WTC11 (cell line): ENCODE results near the gene FAM24B. TPM values are rescaled to one million over a fixed set of nuclear protein-coding genes. Genes with fewer than 3 reads are reported as not detected.

ENCODE experiments used
- ATAC-seq: fragments of 200-7000 bp; cut with Tn5 transposase; 2 replicates; pipeline ENCODE4 v1.10.0; 2021; ENCODE audit warnings: mild to moderate bottlenecking, moderate library complexity
- CTCF ChIA-PET: fragments of 300-600 bp; sonication (Branson Sonifier 250); formaldehyde crosslinking; loops from one replicate; lab custom pipeline; 2021; ENCODE audit warnings: antibody characterized with exemption; lab: Charles Lee
- POLR2A ChIA-PET: fragments of 350-600 bp; sonication (Branson Sonifier 250); formaldehyde crosslinking; loops from one replicate; lab custom pipeline; 2021; ENCODE audit warnings: antibody characterized with exemption; lab: Charles Lee
- DNase-seq: peaks from one replicate; pipeline ENCODE4 v3.0.0; 2021; ENCODE audit warnings: low spot score
- H3K27ac Mint-ChIP-seq: 2 replicates; pipeline ENCODE4 v1.8.0; 2021; ENCODE audit warnings: mixed read lengths
- H3K27me3 Mint-ChIP-seq: 2 replicates; pipeline ENCODE4 v1.8.0; 2021; ENCODE audit warnings: low read depth, mild to moderate bottlenecking, moderate library complexity, mixed read lengths
- H3K36me3 Mint-ChIP-seq: 2 replicates; pipeline ENCODE4 v1.8.0; 2021; ENCODE audit warnings: mixed read lengths
- H3K4me1 Mint-ChIP-seq: 2 replicates; pipeline ENCODE4 v1.8.0; 2022; ENCODE audit warnings: mixed read lengths
- H3K4me3 Mint-ChIP-seq: 2 replicates; pipeline ENCODE4 v1.8.0; 2021; ENCODE audit warnings: mild to moderate bottlenecking, moderate library complexity, mixed read lengths
- H3K9me3 Mint-ChIP-seq: 2 replicates; pipeline ENCODE4 v1.8.0; 2021; ENCODE audit warnings: mixed read lengths
- AR ChIP-seq: fragments of 250-450 bp; sonication (Bioruptor Pico); IDR thresholded peaks from 2 replicates; pipeline ENCODE4 v1.9.0; 2021; ENCODE audit warnings: mild to moderate bottlenecking
- ATF3 ChIP-seq: sonication (generic); formaldehyde crosslinking; conservative IDR thresholded peaks from 2 replicates; pipeline ENCODE4 v1.8.1; 2022; ENCODE audit warnings: mild to moderate bottlenecking, missing genetic modification reagents
- CBFB ChIP-seq: sonication (generic); formaldehyde crosslinking; IDR thresholded peaks from 2 replicates; pipeline ENCODE4 v1.8.1; 2022; ENCODE audit warnings: mild to moderate bottlenecking, low read depth, missing genetic modification reagents
- E2F1 ChIP-seq: sonication (generic); formaldehyde crosslinking; IDR thresholded peaks from 2 replicates; pipeline ENCODE4 v1.8.0; 2022; ENCODE audit warnings: mild to moderate bottlenecking, missing genetic modification reagents
- E2F5 ChIP-seq: sonication (generic); formaldehyde crosslinking; IDR thresholded peaks from 2 replicates; pipeline ENCODE4 v1.8.1; 2022; ENCODE audit warnings: mild to moderate bottlenecking, moderate library complexity, missing genetic modification reagents
- ETV6 ChIP-seq: sonication (generic); formaldehyde crosslinking; IDR thresholded peaks from 2 replicates; pipeline ENCODE4 v1.8.1; 2022; ENCODE audit warnings: mild to moderate bottlenecking, missing genetic modification reagents
- JUN ChIP-seq: sonication (generic); formaldehyde crosslinking; IDR thresholded peaks from 2 replicates; pipeline ENCODE4 v1.8.0; 2023; ENCODE audit warnings: mild to moderate bottlenecking, missing genetic modification reagents
- MXD4 ChIP-seq: fragments of 250-450 bp; sonication (Bioruptor Pico); IDR thresholded peaks from 2 replicates; pipeline ENCODE4 v1.8.0; 2021; ENCODE audit warnings: mild to moderate bottlenecking, moderate library complexity, borderline replicate concordance
- NFE2L1 ChIP-seq: sonication (generic); formaldehyde crosslinking; IDR thresholded peaks from 2 replicates; pipeline ENCODE4 v1.8.1; 2023; ENCODE audit warnings: missing genetic modification reagents
- OVOL2 ChIP-seq: fragments of 250-450 bp; sonication (Bioruptor Pico); IDR thresholded peaks from 2 replicates; pipeline ENCODE4 v1.9.0; 2021; ENCODE audit warnings: mild to moderate bottlenecking, borderline replicate concordance
- PRDM15 ChIP-seq: sonication (generic); formaldehyde crosslinking; IDR thresholded peaks from 2 replicates; pipeline ENCODE4 v1.8.0; 2022; ENCODE audit warnings: missing genetic modification reagents
- SOX15 ChIP-seq: fragments of 250-450 bp; sonication (Bioruptor Pico); IDR thresholded peaks from 2 replicates; pipeline ENCODE4 v1.9.0; 2021; ENCODE audit warnings: mild to moderate bottlenecking
- total RNA-seq: library from RNA; stranded (reverse); gene quantifications from 3 replicates; pipeline ENCODE4 v1.2.3, GENCODE V29; 2021
- TF ChIP-seq, protein P1 (sequence below): sonication (generic); formaldehyde crosslinking; IDR thresholded peaks from 2 replicates; pipeline ENCODE4 v1.8.1; 2022; ENCODE audit warnings: low read depth, missing genetic modification reagents, borderline replicate concordance
- TF ChIP-seq, protein P2 (sequence below): sonication (generic); formaldehyde crosslinking; IDR thresholded peaks from 2 replicates; pipeline ENCODE4 v1.8.0; 2022; ENCODE audit warnings: mild to moderate bottlenecking, missing genetic modification reagents
- TF ChIP-seq, protein P3 (sequence below): sonication (generic); formaldehyde crosslinking; IDR thresholded peaks from 2 replicates; pipeline ENCODE4 v1.8.1; 2023; ENCODE audit warnings: mild to moderate bottlenecking, moderate library complexity, missing genetic modification reagents

The FAM24B gene
- total RNA-seq, 1 experiment from 2014 or later, result 3.7 TPM

GRCh38 chr10:122828716-122829255, 50.6 kb downstream of the FAM24B start (continued):
- TF ChIP-seq ATF3 (CRISPR knock-in tag) (no peak), ETV6 (no peak), E2F1 (CRISPR knock-in tag) (no peak)
- TF ChIP-seq, protein P1, sequence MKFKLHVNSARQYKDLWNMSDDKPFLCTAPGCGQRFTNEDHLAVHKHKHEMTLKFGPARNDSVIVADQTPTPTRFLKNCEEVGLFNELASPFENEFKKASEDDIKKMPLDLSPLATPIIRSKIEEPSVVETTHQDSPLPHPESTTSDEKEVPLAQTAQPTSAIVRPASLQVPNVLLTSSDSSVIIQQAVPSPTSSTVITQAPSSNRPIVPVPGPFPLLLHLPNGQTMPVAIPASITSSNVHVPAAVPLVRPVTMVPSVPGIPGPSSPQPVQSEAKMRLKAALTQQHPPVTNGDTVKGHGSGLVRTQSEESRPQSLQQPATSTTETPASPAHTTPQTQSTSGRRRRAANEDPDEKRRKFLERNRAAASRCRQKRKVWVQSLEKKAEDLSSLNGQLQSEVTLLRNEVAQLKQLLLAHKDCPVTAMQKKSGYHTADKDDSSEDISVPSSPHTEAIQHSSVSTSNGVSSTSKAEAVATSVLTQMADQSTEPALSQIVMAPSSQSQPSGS (CRISPR knock-in tag), result no peak
- TF ChIP-seq, protein P2, sequence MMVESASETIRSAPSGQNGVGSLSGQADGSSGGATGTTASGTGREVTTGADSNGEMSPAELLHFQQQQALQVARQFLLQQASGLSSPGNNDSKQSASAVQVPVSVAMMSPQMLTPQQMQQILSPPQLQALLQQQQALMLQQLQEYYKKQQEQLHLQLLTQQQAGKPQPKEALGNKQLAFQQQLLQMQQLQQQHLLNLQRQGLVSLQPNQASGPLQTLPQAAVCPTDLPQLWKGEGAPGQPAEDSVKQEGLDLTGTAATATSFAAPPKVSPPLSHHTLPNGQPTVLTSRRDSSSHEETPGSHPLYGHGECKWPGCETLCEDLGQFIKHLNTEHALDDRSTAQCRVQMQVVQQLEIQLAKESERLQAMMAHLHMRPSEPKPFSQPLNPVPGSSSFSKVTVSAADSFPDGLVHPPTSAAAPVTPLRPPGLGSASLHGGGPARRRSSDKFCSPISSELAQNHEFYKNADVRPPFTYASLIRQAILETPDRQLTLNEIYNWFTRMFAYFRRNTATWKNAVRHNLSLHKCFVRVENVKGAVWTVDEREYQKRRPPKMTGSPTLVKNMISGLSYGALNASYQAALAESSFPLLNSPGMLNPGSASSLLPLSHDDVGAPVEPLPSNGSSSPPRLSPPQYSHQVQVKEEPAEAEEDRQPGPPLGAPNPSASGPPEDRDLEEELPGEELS, result no peak

DNA sequence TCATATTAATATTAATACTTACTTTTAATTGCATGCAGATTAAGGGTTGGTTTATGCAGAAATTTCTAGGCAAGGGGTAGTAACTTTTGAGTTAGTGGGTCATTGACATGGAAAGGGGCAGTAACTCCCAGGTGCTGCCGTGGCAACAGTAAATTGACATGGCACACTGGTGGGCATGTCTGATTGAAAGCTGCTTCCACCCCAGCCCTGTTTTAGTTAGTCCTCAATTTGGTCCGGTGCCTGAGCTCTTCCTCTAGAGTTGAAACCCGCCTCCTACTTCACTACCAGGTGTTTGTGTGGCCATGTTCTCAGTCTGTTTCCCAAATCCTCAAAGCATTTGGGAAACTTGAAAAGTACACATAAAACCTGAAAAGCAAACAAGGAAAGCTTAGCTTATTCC, 52.1 kb downstream of the FAM24B start:
- CTCF ChIA-PET, result no interaction called here
- Mint-ChIP-seq H3K27ac (no peak overlapping the region), H3K27me3 (no peaks in the 10 kb centered on the region), H3K9me3 (no peaks in the 10 kb centered on the region)
- no peak for ATAC-seq
- TF ChIP-seq SOX15 (CRISPR knock-in tag) (no peak), AR (CRISPR knock-in tag) (no peak), CBFB (no peak)
- TF ChIP-seq, protein P3, sequence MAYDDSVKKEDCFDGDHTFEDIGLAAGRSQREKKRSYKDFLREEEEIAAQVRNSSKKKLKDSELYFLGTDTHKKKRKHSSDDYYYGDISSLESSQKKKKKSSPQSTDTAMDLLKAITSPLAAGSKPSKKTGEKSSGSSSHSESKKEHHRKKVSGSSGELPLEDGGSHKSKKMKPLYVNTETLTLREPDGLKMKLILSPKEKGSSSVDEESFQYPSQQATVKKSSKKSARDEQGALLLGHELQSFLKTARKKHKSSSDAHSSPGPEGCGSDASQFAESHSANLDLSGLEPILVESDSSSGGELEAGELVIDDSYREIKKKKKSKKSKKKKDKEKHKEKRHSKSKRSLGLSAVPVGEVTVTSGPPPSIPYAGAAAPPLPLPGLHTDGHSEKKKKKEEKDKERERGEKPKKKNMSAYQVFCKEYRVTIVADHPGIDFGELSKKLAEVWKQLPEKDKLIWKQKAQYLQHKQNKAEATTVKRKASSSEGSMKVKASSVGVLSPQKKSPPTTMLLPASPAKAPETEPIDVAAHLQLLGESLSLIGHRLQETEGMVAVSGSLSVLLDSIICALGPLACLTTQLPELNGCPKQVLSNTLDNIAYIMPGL, result no peak
- TF ChIP-seq, all 79 proteins: peak for 0
- Mint-ChIP-seq H3K4me1 (0 out of 2 replicates have a peak, but pooled peaks cover 3% of the 10 kb centered on the region), H3K36me3 (no peaks in the 10 kb centered on the region), H3K4me3 (no peak overlapping the region)
- no peak for DNase-seq
- POLR2A ChIA-PET, result no interaction called here

GRCh38 chr10:122822973-122823690, 56.2 kb downstream of the FAM24B start:
- 0 out of 2 replicates have a peak, but pooled peaks cover 3% of the 10 kb centered on the region for H3K4me1 Mint-ChIP-seq
- CTCF ChIA-PET, result no interaction called here
- H3K27me3 Mint-ChIP-seq, result no peaks in the 10 kb centered on the region
- no peaks in the 10 kb centered on the region for H3K9me3 Mint-ChIP-seq
- ATAC-seq (no peak), DNase-seq (no peak)
- no peak overlapping the region for H3K27ac Mint-ChIP-seq
- H3K36me3 Mint-ChIP-seq, result no peaks in the 10 kb centered on the region
- H3K4me3 Mint-ChIP-seq, result no peak overlapping the region
- POLR2A ChIA-PET, result no interaction called here
- no peak for TF ChIP-seq MXD4 (CRISPR knock-in tag)
- TF ChIP-seq E2F5, result no peak
- TF ChIP-seq NFE2L1, result no peak
- TF ChIP-seq OVOL2 (CRISPR knock-in tag), result no peak
- TF ChIP-seq JUN, result no peak
- TF ChIP-seq PRDM15, result no peak
